PC-3 (cell line): ENCODE results near the gene IFFO2.

Experiments used
- EZH2phosphoT487 ChIP-seq: fragments of 300-600 bp; sonication (generic); IDR thresholded peaks from 2 replicates; pipeline ENCODE4 v1.6.1; 2018; ENCODE audit warnings: mild to moderate bottlenecking, antibody characterized with exemption, low read length, borderline replicate concordance
- TF ChIP-seq, protein P1 (sequence below): fragments of 300-600 bp; sonication (generic); conservative IDR thresholded peaks from 2 replicates; pipeline ENCODE4 v1.5.1; 2017; ENCODE audit warnings: antibody characterized with exemption, low read depth, mild to moderate bottlenecking, low read length

DNA sequence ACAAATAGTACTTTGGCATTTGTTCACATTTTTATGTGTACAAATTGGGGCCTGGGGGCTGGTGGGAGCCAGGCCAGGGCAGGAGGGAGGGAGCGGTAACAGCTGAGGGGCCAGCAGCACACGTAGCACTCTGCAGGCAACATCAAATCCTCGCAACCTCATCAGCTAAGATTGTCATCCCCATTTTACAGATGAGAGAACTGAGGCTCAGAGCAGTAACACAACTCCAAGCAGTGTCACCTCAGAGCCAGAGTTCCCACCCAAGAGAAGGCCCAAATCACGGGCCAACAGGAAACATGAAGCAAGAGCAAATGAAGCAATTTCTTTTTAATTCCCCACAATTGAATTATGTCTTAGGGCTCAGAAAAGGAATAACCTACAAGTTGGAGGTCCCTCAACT is 14.1 kb downstream of the IFFO2 start:
- TF ChIP-seq, protein P1, sequence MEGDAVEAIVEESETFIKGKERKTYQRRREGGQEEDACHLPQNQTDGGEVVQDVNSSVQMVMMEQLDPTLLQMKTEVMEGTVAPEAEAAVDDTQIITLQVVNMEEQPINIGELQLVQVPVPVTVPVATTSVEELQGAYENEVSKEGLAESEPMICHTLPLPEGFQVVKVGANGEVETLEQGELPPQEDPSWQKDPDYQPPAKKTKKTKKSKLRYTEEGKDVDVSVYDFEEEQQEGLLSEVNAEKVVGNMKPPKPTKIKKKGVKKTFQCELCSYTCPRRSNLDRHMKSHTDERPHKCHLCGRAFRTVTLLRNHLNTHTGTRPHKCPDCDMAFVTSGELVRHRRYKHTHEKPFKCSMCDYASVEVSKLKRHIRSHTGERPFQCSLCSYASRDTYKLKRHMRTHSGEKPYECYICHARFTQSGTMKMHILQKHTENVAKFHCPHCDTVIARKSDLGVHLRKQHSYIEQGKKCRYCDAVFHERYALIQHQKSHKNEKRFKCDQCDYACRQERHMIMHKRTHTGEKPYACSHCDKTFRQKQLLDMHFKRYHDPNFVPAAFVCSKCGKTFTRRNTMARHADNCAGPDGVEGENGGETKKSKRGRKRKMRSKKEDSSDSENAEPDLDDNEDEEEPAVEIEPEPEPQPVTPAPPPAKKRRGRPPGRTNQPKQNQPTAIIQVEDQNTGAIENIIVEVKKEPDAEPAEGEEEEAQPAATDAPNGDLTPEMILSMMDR, result no peak
- no peak for TF ChIP-seq EZH2phosphoT487
